Lung (tissue), 12 donors: Measurements from ENCODE around the gene ADGRD1. TPM values are rescaled to one million over a fixed set of nuclear protein-coding genes. Genes with fewer than 3 reads are reported as not detected.

Experiments used
- ATAC-seq: fragments of 200-7000 bp; cut with Tn5 transposase; one replicate; pipeline ENCODE4 v1.9.1; 2020; ENCODE audit warnings: moderate number of reproducible peaks; ENCODE audit not compliant: insufficient read depth, low FRiP score
- DNase-seq, 3 donors: peaks; one replicate each; pipeline ENCODE4 v3.0.0-alpha.2; 2013 to 2017
- H3K27ac ChIP-seq, 2 donors: one replicate each; pipeline ENCODE4 v1.5.1; 2013; ENCODE audit warnings: mild to moderate bottlenecking in 2 of 2, moderate library complexity in 2 of 2, control low read depth in 1 of 2, inconsistent platforms in 1 of 2, low read depth in 1 of 2, low read length in 1 of 2
- H3K27me3 ChIP-seq, 3 donors: one replicate each; pipeline ENCODE4 v1.5.1; 2013; ENCODE audit warnings: low read length in 2 of 3; ENCODE audit not compliant: control insufficient read depth in 3 of 3, insufficient read depth in 3 of 3
- H3K36me3 ChIP-seq, 4 donors: one replicate each; pipeline ENCODE4 v1.5.1; 2013; ENCODE audit warnings: low read length in 4 of 4, mild to moderate bottlenecking in 1 of 4, moderate library complexity in 1 of 4; ENCODE audit not compliant: control insufficient read depth in 4 of 4, insufficient read depth in 4 of 4
- H3K4me1 ChIP-seq, 5 donors: one replicate each; pipeline ENCODE4 v1.5.1; 2013; ENCODE audit warnings: low read length in 5 of 5, mild to moderate bottlenecking in 2 of 5, moderate library complexity in 1 of 5; ENCODE audit not compliant: control insufficient read depth in 5 of 5, insufficient read depth in 5 of 5
- H3K4me3 ChIP-seq: one replicate; pipeline ENCODE4 v1.5.1; 2013; ENCODE audit warnings: mild to moderate bottlenecking, control low read depth, moderate library complexity
- H3K9ac ChIP-seq, 2 donors: one replicate each; pipeline ENCODE4 v1.5.1; 2013; ENCODE audit warnings: low read length in 2 of 2, control low read depth in 1 of 2; ENCODE audit not compliant: insufficient read depth in 1 of 2
- H3K9me3 ChIP-seq, 4 donors: one replicate each; pipeline ENCODE4 v1.5.1; 2013; ENCODE audit warnings: low read length in 3 of 4, mild to moderate bottlenecking in 1 of 4, moderate library complexity in 1 of 4; ENCODE audit not compliant: control insufficient read depth in 4 of 4, insufficient read depth in 3 of 4
- CTCF ChIP-seq: IDR thresholded peaks from 2 replicates; pipeline ENCODE4 v1.5.1; 2012; ENCODE audit warnings: mild to moderate bottlenecking; ENCODE audit errors: control extremely low read depth, extremely low read depth
- WGBS, 2 donors: extraction: QIAGEN DNeasy Blood & Tissue Kit; methylation state at CpG; one replicate each; pipeline ENCODE4 v1.1.7; 2013; 5-methylcytosine and 5-hydroxymethylcytosine counted together
- polyA plus RNA-seq, 2 donors: library from polyadenylated mRNA; stranded (reverse); fragments of 200-250 nt; gene quantifications; one replicate each; pipeline ENCODE4 v1.2.1, GENCODE V29; 2013
- total RNA-seq, 2 donors: library from RNA; depleted of rRNA in 1 of 2; stranded (reverse); fragments of >200 nt in 1 of 2; gene quantifications; one replicate each; pipeline ENCODE4 v1.2.1, GENCODE V29; 2014 to 2021
- donor health status: control.
- donor health status: control.
- donor health status: Bipolar disorder and iron deficiency.
- donor health status: healthy.
- donor health status: DM: yes; HTN: yes; CAD: no.

ADGRD1 gene
- total and polyA plus RNA-seq, 4 donors = 23.5 to 85.6 (median 46.7) TPM

- DNase-seq = peak; percentile 40 to 53 (median 46)
- H3K9me3 ChIP-seq = no peaks in the 10 kb centered on the region
- peaks cover 0 to 13% (median 0%) of the 10 kb centered on the region in 5 donors for H3K4me1 ChIP-seq
- ATAC-seq = no peak
- H3K27ac ChIP-seq = no peak overlapping the region
- no peak overlapping the region for H3K4me3 ChIP-seq
- no peak for TF ChIP-seq CTCF
- no peak overlapping the region for H3K9ac ChIP-seq
- WGBS, 2 donors = 66 to 69% methylated on average over 19 of the region's 19 CpGs
- H3K36me3 ChIP-seq = peaks cover 0 to 4% (median 0%) of the 10 kb centered on the region in 4 donors
- no peaks in the 10 kb centered on the region for H3K27me3 ChIP-seq
These were observed 93.4 kb downstream of the ADGRD1 start for GRCh38 chr12:131046813-131047788.

- H3K4me3 ChIP-seq = no peak overlapping the region
- H3K9me3 ChIP-seq = no peaks in the 10 kb centered on the region
- ATAC-seq (peak; percentile 8), DNase-seq (no peak)
- H3K27ac ChIP-seq = no peak overlapping the region
- peaks cover 0 to 4% (median 0%) of the 10 kb centered on the region in 4 donors for H3K36me3 ChIP-seq
- WGBS, 2 donors = 71 to 77% methylated on average over 24 of the region's 24 CpGs
- H3K4me1 ChIP-seq = peaks cover 0 to 9% (median 0%) of the 10 kb centered on the region in 5 donors
- no peaks in the 10 kb centered on the region for H3K27me3 ChIP-seq
- H3K9ac ChIP-seq = no peak overlapping the region
- TF ChIP-seq CTCF = no peak
These were observed 94.3 kb downstream of the ADGRD1 start for GRCh38 chr12:131047789-131048610.

GRCh38 chr12:131048611-131048990 is 94.9 kb downstream of the ADGRD1 start:
- 77 to 83% methylated on average over 6 of the region's 6 CpGs for WGBS, 2 donors
- no peak overlapping the region for H3K27ac ChIP-seq
- no peak for DNase-seq

More at GRCh38 chr12:131048611-131048990, 94.9 kb downstream of the ADGRD1 start:
- TF ChIP-seq CTCF = no peak
- Histone ChIP-seq H3K9ac (no peak overlapping the region), H3K4me1 (peaks cover 0 to 9% (median 0%) of the 10 kb centered on the region in 5 donors), H3K27me3 (no peaks in the 10 kb centered on the region), H3K9me3 (no peaks in the 10 kb centered on the region), H3K4me3 (no peak overlapping the region), H3K36me3 (peaks cover 0 to 3% (median 0%) of the 10 kb centered on the region in 4 donors)
- no peak for ATAC-seq
